Upper lobe of left lung (tissue), 4 donors: ENCODE data around the gene ADPRS.

Experiments used
- CTCF ChIP-seq, 6 experiments: fragments of 450-650 bp in 4 of 6; fragments of 200-600 bp in 2 of 6; sonication (generic) in 2 of 6; IDR thresholded peaks; one replicate each; pipeline ENCODE4 v1.5.1; 2016 to 2019; ENCODE audit warnings: antibody characterized with exemption in 6 of 6
- POLR2A ChIP-seq, 4 donors: fragments of 450-650 bp; IDR thresholded peaks; one replicate each; pipeline ENCODE4 v1.5.1; 2016 to 2017; ENCODE audit warnings: antibody characterized with exemption in 4 of 4, mild to moderate bottlenecking in 2 of 4
- POLR2AphosphoS5 ChIP-seq, 2 donors: sonication (generic); formaldehyde crosslinking; IDR thresholded peaks; one replicate each; pipeline ENCODE4 v1.5.1; 2017; ENCODE audit warnings: antibody characterized with exemption in 2 of 2

- no peak for TF ChIP-seq CTCF (IDR thresholded peaks at IDR 0.05)
- no peak for TF ChIP-seq POLR2AphosphoS5 (IDR thresholded peaks at IDR 0.05)
- TF ChIP-seq POLR2A (IDR thresholded peaks at IDR 0.05), result no peak
Observed at GRCh38 chr1:36125129-36125991, 36.7 kb downstream of the ADPRS start, which contains the start of gene COL8A2.
